Measurements from ENCODE around the gene DLAT. TPM values are rescaled to one million over a fixed set of nuclear protein-coding genes. Genes with fewer than 3 reads are reported as not detected.

Gene DLAT
- total and polyA plus RNA-seq, 10 donors = 8.1 to 22.9 (median 18.4) TPM

- H3K36me3 ChIP-seq = peaks cover 0 to 8% (median 0%) of the 10 kb centered on the region in 6 donors
- intact Hi-C loops (cut with DNase I; ENCODE audit: low total_unique reads) = loop anchor here (10.0 kb wide), 1 partner anchor 47 kb away; the partner anchor contains the start of gene DIXDC1
- 57 to 61% (median 58%) methylated on average over 7 of the region's 7 CpGs for WGBS, 5 donors
- DNase-seq = no peak
- H3K27ac ChIP-seq = no peak overlapping the region
- no peak overlapping the region for H3K4me3 ChIP-seq
- TF ChIP-seq POLR2AphosphoS5 (IDR thresholded peaks at IDR 0.05) = no peak
- peak in 6 of 11 experiments; percentile 7 to 48 (median 42) for TF ChIP-seq CTCF (IDR thresholded peaks at IDR 0.05 in 8 of 11, conservative IDR thresholded peaks at IDR 0.05 in 3 of 11)
- no peak for TF ChIP-seq POLR2A (IDR thresholded peaks at IDR 0.05)
- no peaks in the 10 kb centered on the region for H3K9me3 ChIP-seq
- peaks cover 5 to 18% (median 12%) of the 10 kb centered on the region in 6 donors for H3K4me1 ChIP-seq
- peaks cover 0 to 38% (median 8%) of the 10 kb centered on the region in 7 donors for H3K27me3 ChIP-seq (replicated peaks in 1 of 7)
Observed at GRCh38 chr11:111982019-111982464, 43.2 kb upstream of the DLAT start.

- Histone ChIP-seq H3K36me3 (peaks cover 0 to 8% (median 0%) of the 10 kb centered on the region in 6 donors), H3K27ac (no peak overlapping the region), H3K4me3 (no peak overlapping the region), H3K27me3 (replicated peaks in 1 of 7) (peaks cover 0 to 32% (median 8%) of the 10 kb centered on the region in 7 donors), H3K4me1 (peaks cover 2 to 12% (median 8%) of the 10 kb centered on the region in 6 donors), H3K9me3 (no peaks in the 10 kb centered on the region)
- intact Hi-C loops (cut with DNase I; ENCODE audit: low total_unique reads) = loop anchor here (10.0 kb wide), 1 partner anchor 48 kb away; the partner anchor contains the start of gene DIXDC1
- no peak for TF ChIP-seq POLR2AphosphoS5 (IDR thresholded peaks at IDR 0.05)
- no peak for DNase-seq
- WGBS, 5 donors = 84 to 95% (median 91%) methylated on average over 5 of the region's 5 CpGs
Observed at GRCh38 chr11:111982541-111983186, 42.5 kb upstream of the DLAT start.

- DNase-seq = no peak
- peaks cover 0 to 8% (median 0%) of the 10 kb centered on the region in 6 donors for H3K36me3 ChIP-seq
- WGBS, 5 donors = 80 to 90% (median 89%) methylated on average over 7 of the region's 7 CpGs
Observed at GRCh38 chr11:111983187-111983986, 41.8 kb upstream of the DLAT start.

More at GRCh38 chr11:111983187-111983986, 41.8 kb upstream of the DLAT start:
- peaks cover 0 to 24% (median 3%) of the 10 kb centered on the region in 7 donors for H3K27me3 ChIP-seq (replicated peaks in 1 of 7)
- no peak overlapping the region for H3K27ac ChIP-seq
- H3K9me3 ChIP-seq = no peaks in the 10 kb centered on the region
- no peak overlapping the region for H3K4me3 ChIP-seq
- peaks cover 0 to 5% (median under 1%) of the 10 kb centered on the region in 6 donors for H3K4me1 ChIP-seq
- TF ChIP-seq POLR2AphosphoS5 (IDR thresholded peaks at IDR 0.05) (no peak), CTCF (IDR thresholded peaks at IDR 0.05 in 8 of 11, conservative IDR thresholded peaks at IDR 0.05 in 3 of 11) (no peak), POLR2A (IDR thresholded peaks at IDR 0.05) (no peak)
- intact Hi-C loops (cut with DNase I; ENCODE audit: low total_unique reads) = loop anchor here (10.0 kb wide), 1 partner anchor 49 kb away; the partner anchor contains the start of gene DIXDC1
